Measurements from ENCODE around the gene NKTR. TPM values are rescaled to one million over a fixed set of nuclear protein-coding genes. Genes with fewer than 3 reads are reported as not detected.

Gene NKTR
- total RNA-seq, 1 experiment from 2014 or later, result 79.8 TPM

- no peak overlapping the region for H2BK5ac ChIP-seq (ENCODE audit: insufficient read length, low read length)
- H4K20me1 ChIP-seq (ENCODE audit: control insufficient read depth, insufficient read depth, insufficient read length), result no peaks in the 10 kb centered on the region
- peak overlapping the region in 1 of 3 experiments; percentile 10; a peak in 2 of 7 replicates for H3K27ac Mint-ChIP-seq
Measured at GRCh38 chr3:42608581-42608980, 8.1 kb downstream of the NKTR start.

More at GRCh38 chr3:42608581-42608980, 8.1 kb downstream of the NKTR start:
- H4K5ac ChIP-seq (ENCODE audit: insufficient read length, low read depth, low read length), result no peak overlapping the region
- no peak for TF ChIP-seq CTCF (conservative IDR thresholded peaks at IDR 0.05)
- H3K4ac ChIP-seq (ENCODE audit: low read depth, low read length), result no peak overlapping the region
- no CpG with 5 or more reads among the region's 5 CpGs for WGBS (ENCODE audit: extremely low coverage, insufficient read length, low lambda C conversion rate)
- no peak overlapping the region for H3K27ac ChIP-seq (ENCODE audit: insufficient read length, low read depth, low read length)
- H4K8ac ChIP-seq (replicated peaks; ENCODE audit: insufficient read length, low read depth, low read length), result no peak overlapping the region
- H3K4me3 Mint-ChIP-seq, result no peak overlapping the region
- H3K4me2 ChIP-seq (ENCODE audit: insufficient read depth, insufficient read length, low read length), result no peak overlapping the region
- H3K9me3 ChIP-seq (ENCODE audit: control insufficient read depth, low read depth, low read length), result no peaks in the 10 kb centered on the region
- no peak overlapping the region for H2AFZ ChIP-seq (ENCODE audit: low read length)
- H3T11ph ChIP-seq (ENCODE audit: low read length), result no peak overlapping the region
- no peak overlapping the region for H3K18ac ChIP-seq (ENCODE audit: insufficient read length, low read depth, low read length)
- H3K9me3 Mint-ChIP-seq, result no peaks in the 10 kb centered on the region
- no peak overlapping the region for H2BK15ac ChIP-seq (ENCODE audit: low read depth, low read length)
- no peak overlapping the region for H2AK5ac ChIP-seq (ENCODE audit: insufficient read length, low read length)
- peaks cover 4% of the 10 kb centered on the region for H3K79me1 ChIP-seq (ENCODE audit: insufficient read depth, low read depth, low read length, poor library complexity, severe bottlenecking)
- H3K4me1 ChIP-seq (ENCODE audit: insufficient read depth, low read length), result no peaks in the 10 kb centered on the region
- H2BK120ac ChIP-seq (ENCODE audit: low read depth, low read length, poor library complexity, severe bottlenecking), result no peak overlapping the region
- H3K79me2 ChIP-seq (ENCODE audit: insufficient read depth, low read length), result peaks cover 44% of the 10 kb centered on the region; the same call in 1 of the 2 replicates
- H3K4me1 Mint-ChIP-seq, result peaks cover 22 to 26% of the 10 kb centered on the region in 2 experiments
- H2BK20ac ChIP-seq (ENCODE audit: low read depth, low read length, poor library complexity, severe bottlenecking), result no peak overlapping the region
- no peak overlapping the region for H3K14ac ChIP-seq (ENCODE audit: insufficient read depth, low read length)
- H3K9ac ChIP-seq (ENCODE audit: extremely low read depth, insufficient read length, low read length), result no peak overlapping the region
- H3K27me3 ChIP-seq (ENCODE audit: insufficient read depth, low read length), result no peaks in the 10 kb centered on the region
- DNase-seq, result no peak
- H4K91ac ChIP-seq (ENCODE audit: insufficient read length, low read depth, low read length), result no peak overlapping the region
- H3K23me2 ChIP-seq (ENCODE audit: insufficient read length, low read depth, low read length, poor library complexity, severe bottlenecking), result no peaks in the 10 kb centered on the region
- H3K56ac ChIP-seq (ENCODE audit: insufficient read length, low read depth, low read length), result no peak overlapping the region
- no peaks in the 10 kb centered on the region for H3K27me3 Mint-ChIP-seq (ENCODE audit: low read depth)
- no peak overlapping the region for H2BK12ac ChIP-seq (ENCODE audit: insufficient read length, low read depth, low read length)
- peaks cover 9 to 42% (median 35%) of the 10 kb centered on the region in 3 experiments for H3K36me3 Mint-ChIP-seq (ENCODE audit: insufficient read depth in 1 of 3, low read depth in 3 of 3)
- H3K23ac ChIP-seq (ENCODE audit: insufficient read length, low read depth, low read length), result no peak overlapping the region

Data from H9 (cell line).